NT2/D1 (cell line): ENCODE results near the gene NATD1.

Source experiments
- DNase-seq: peaks from one replicate; pipeline ENCODE4 v3.0.0-alpha.2; 2011; ENCODE audit warnings: low read depth, low spot score
- H3K27me3 ChIP-seq: 2 replicates; pipeline ENCODE4 v1.6.0; 2011; ENCODE audit warnings: mild to moderate bottlenecking; ENCODE audit not compliant: insufficient read length, insufficient read depth
- H3K36me3 ChIP-seq: 2 replicates; pipeline ENCODE4 v1.6.1; 2011; ENCODE audit warnings: mild to moderate bottlenecking, low read length, mixed read lengths; ENCODE audit not compliant: insufficient read depth, insufficient read length
- H3K4me1 ChIP-seq: 2 replicates; pipeline ENCODE4 v1.5.1; 2011; ENCODE audit not compliant: insufficient read depth, insufficient read length
- H3K4me3 ChIP-seq: 2 replicates; pipeline ENCODE4 v1.5.1; 2011; ENCODE audit warnings: low read depth; ENCODE audit not compliant: insufficient read length
- H3K9ac ChIP-seq: 2 replicates; pipeline ENCODE4 v1.6.0; 2011; ENCODE audit warnings: low read depth; ENCODE audit not compliant: insufficient read length
- H3K9me3 ChIP-seq: 2 replicates; pipeline ENCODE4 v1.5.1; 2011; ENCODE audit warnings: mild to moderate bottlenecking, low read length; ENCODE audit not compliant: insufficient read depth
- SUZ12 ChIP-seq: IDR thresholded peaks from 2 replicates; pipeline ENCODE4 v1.6.1; 2011; ENCODE audit not compliant: insufficient read length, insufficient read depth; ENCODE audit errors: extremely low read depth
- YY1 ChIP-seq: IDR thresholded peaks from 2 replicates; pipeline ENCODE4 v1.6.1; 2011; ENCODE audit not compliant: insufficient read length, insufficient read depth
- ZNF274 ChIP-seq: IDR thresholded peaks from 2 replicates; pipeline ENCODE4 v1.6.1; 2011; ENCODE audit warnings: mild to moderate bottlenecking, low read depth, low read length

The NATD1 gene

GRCh38 chr17:21298056-21298982 is 45.1 kb upstream of the NATD1 start:
- no peak overlapping the region for H3K9ac ChIP-seq
- no peak for TF ChIP-seq SUZ12
- TF ChIP-seq ZNF274: no peak
- TF ChIP-seq YY1: no peak
- H3K9me3 ChIP-seq: no peaks in the 10 kb centered on the region
- no peak overlapping the region for H3K4me3 ChIP-seq
- H3K36me3 ChIP-seq: peaks cover 66% of the 10 kb centered on the region
- H3K27me3 ChIP-seq: no peaks in the 10 kb centered on the region
- DNase-seq: no peak
- H3K4me1 ChIP-seq: peaks cover 12% of the 10 kb centered on the region

- no peaks in the 10 kb centered on the region for H3K27me3 ChIP-seq
- TF ChIP-seq ZNF274 (no peak), SUZ12 (no peak), YY1 (no peak)
- H3K9ac ChIP-seq: no peak overlapping the region
- peaks cover 13% of the 10 kb centered on the region for H3K4me1 ChIP-seq
- no peak for DNase-seq
- H3K9me3 ChIP-seq: no peaks in the 10 kb centered on the region
- H3K4me3 ChIP-seq: no peak overlapping the region
- H3K36me3 ChIP-seq: peaks cover 62% of the 10 kb centered on the region
Measured at GRCh38 chr17:21297597-21297996, 44.4 kb upstream of the NATD1 start.

- H3K9me3 ChIP-seq: no peaks in the 10 kb centered on the region
- H3K9ac ChIP-seq: no peak overlapping the region
- H3K27me3 ChIP-seq: no peaks in the 10 kb centered on the region
- TF ChIP-seq ZNF274 (no peak), YY1 (no peak), SUZ12 (no peak)
- peaks cover 57% of the 10 kb centered on the region for H3K36me3 ChIP-seq
- H3K4me3 ChIP-seq: no peak overlapping the region
- H3K4me1 ChIP-seq: peaks cover 13% of the 10 kb centered on the region
- DNase-seq: no peak
Measured at GRCh38 chr17:21297026-21297520, 43.9 kb upstream of the NATD1 start.

DNA sequence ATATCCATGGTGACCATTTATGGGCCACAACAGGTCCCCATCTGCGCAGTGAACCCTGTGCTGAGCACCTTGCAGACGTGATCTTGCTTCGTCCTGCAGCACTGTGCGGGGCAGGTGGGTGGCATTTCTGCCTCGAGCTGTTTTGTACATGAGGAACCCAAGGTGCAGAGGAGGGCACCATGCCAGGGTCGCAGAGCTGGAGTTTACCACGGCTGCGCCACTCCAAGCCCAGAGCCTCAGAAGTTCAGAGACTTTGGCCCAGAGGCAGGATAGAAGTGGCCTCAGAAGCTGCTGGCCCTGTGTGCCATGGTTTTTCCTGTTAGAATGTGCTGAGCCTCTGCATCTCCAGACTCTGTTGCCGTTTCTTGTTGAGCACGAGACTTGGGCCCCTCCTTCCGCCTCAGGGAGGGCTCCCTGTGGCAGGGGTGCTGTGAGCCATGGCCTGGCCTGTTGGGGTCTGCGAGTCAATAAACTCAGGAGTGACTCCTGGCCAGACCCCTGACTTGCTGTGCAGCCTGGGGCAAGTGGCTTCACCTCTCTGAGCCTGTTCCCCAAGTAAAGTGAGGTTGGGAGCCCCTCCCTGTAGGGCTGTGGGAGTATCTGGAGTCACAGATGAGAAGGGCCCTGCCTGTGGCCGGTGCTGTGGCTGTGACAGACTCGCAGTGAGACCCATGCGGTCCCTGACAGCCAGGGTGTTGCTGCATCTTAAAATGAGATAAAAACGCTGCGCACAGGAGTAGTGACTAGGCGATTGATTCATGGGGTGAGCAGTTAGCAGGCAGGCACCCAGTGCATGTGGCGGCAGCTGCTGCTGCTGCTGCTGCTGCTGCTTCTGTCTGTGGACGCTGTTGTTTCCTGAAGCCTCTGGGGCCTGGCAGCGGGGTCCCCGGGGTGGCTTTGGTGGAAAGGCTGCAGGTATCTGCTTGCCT is 43.2 kb upstream of the NATD1 start:
- TF ChIP-seq ZNF274: no peak
- TF ChIP-seq YY1: no peak
- TF ChIP-seq SUZ12: no peak
- Histone ChIP-seq H3K4me3 (no peak overlapping the region), H3K9me3 (no peaks in the 10 kb centered on the region), H3K4me1 (peaks cover 13% of the 10 kb centered on the region), H3K9ac (no peak overlapping the region), H3K36me3 (peaks cover 58% of the 10 kb centered on the region), H3K27me3 (no peaks in the 10 kb centered on the region)
- no peak for DNase-seq

DNA sequence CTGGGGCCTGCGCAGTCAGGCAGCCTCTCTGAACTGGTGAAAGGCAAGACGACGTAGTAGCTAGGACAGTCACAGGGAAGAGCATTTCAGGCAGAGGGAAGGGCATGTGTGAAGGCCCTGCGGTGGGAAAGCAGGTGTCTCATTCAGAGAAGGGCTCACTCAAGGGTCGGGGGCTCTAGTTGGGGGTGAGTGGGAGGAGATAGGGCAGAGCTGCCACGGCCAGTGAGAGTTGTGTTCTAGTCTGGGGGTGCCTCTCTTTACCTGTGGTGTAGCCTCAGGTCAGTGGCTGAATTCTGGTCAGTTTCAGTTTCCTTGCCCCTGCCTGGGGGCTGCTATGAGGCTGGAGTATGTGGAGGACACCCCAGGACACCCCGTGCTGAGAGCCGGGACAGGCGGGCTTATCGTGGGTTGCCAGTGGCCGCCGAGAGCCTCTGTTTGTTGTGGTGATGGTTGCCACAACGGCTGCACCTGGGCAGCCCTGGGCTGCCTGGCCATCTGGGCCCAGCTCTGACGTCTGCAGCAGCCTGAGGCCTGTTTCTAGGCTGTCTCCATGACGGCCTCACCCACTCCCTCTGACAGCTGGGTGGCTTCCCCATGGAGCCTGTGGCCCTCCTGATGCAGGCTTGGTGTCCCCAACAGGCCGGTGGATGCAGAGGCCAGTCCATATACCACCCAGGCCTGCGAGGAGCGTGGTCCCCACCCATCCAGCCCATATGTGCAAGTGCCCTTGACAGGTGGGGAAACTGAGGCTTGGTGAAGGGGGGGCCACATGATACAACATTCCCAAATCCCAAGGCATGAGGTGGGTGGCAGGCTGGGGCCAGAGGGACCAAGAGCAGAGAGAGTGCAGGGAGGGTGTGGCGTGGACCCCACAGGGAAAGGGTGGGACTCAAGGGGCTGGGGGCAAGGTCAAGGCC is 42.1 kb upstream of the NATD1 start:
- DNase-seq: no peak
- TF ChIP-seq SUZ12 (no peak), YY1 (no peak), ZNF274 (no peak)
- H3K4me3 ChIP-seq: no peak overlapping the region
- no peaks in the 10 kb centered on the region for H3K27me3 ChIP-seq
- H3K9ac ChIP-seq: no peak overlapping the region
- peaks cover 13% of the 10 kb centered on the region for H3K4me1 ChIP-seq
- H3K36me3 ChIP-seq: peaks cover 51% of the 10 kb centered on the region
- H3K9me3 ChIP-seq: no peaks in the 10 kb centered on the region

DNA sequence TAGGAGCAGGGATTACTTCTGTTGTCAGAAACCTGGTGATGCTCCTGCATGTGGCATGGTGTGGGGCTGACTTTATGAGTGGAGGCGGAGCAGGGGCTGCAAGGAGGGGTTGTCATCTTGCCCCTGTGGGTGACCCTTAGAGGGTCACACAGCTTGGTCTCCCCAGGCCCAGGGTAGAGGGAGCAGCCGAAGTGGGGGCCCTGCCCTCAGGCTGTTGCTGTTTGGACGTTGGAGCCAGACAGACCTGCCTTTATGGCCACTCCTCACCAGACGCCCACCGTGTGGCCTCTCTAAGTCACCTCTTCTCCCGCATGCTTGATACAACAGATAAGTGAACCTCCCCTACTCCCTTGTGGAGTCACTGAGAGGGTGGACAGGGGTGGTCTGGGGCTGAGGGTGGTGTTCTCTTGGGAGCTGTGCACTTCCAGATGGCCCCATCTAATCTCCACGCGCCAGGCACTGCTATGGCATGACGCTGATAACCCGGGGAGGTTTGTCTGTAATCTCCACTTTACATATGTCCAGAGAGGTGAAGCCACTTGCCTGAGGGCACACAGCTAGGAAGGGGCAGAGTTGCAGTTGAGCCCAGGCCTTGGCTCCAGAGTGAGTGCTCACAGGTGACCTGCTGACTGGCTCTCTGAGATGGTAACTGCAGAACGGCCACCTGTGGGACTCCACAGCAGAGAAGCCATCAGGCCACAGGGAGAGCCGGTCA is 41.3 kb upstream of the NATD1 start:
- Histone ChIP-seq H3K9ac (no peak overlapping the region), H3K27me3 (no peaks in the 10 kb centered on the region), H3K9me3 (no peaks in the 10 kb centered on the region), H3K4me1 (peaks cover 13% of the 10 kb centered on the region), H3K36me3 (peaks cover 52% of the 10 kb centered on the region), H3K4me3 (no peak overlapping the region)
- TF ChIP-seq ZNF274 (no peak), SUZ12 (no peak), YY1 (no peak)
- no peak for DNase-seq
